DMS153 treated with DMSO at 0.1 percent for 48 hours (cell line): ENCODE data around the gene OTOG.

Source experiments
- DNase-seq: peaks from one replicate; lab custom pipeline; 2025; ENCODE audit not compliant: unreplicated experiment; lab: John Stamatoyannopoulos, UW

OTOG gene

GRCh38 chr11:17538054-17538453 is 9.0 kb upstream of the OTOG start:
- no peak for DNase-seq

DNA sequence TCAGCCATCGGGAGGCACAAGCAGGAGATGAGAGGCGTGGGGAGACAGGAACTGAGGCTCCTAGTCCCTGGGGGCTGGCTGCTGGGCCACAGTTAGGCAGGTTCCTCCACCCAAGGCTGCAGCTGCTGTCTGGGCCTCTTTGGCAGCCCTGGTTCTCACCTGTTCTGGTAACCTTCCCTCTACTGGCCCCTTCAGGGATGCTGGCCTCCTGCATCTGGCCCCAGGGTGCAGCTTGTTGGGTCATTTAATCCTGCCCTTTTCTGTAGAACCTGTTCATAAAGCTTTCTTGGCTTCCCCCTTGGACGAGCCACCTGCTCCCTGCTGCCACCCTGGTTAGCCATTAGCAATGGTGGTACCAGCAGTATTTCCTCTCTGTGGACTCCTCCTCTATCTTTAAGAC is 8.3 kb upstream of the OTOG start:
- no peak for DNase-seq

DNA sequence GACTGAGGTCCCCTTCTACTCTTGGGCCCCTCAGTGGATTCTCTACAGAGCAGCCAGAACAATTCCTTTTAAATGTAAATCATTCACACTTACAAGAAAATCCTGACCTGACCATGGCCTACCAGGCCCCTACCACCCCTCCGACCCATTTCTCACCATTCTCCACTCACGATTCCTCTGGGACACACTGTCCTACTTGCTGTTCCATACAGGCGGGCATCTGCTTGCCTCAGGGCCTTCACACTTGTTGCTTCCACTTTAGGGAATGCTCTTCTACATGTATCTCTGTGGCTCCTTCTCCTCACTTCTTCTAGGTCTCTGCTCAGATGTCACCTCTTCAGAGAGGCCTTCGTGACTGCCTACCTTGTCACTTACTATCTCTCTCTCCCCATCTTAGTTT is 6.3 kb upstream of the OTOG start:
- DNase-seq: no peak

- DNase-seq: no peak
Observed at GRCh38 chr11:17541330-17541885, 5.7 kb upstream of the OTOG start.

- DNase-seq: no peak
Observed at GRCh38 chr11:17542249-17542648, 4.8 kb upstream of the OTOG start.

DNA sequence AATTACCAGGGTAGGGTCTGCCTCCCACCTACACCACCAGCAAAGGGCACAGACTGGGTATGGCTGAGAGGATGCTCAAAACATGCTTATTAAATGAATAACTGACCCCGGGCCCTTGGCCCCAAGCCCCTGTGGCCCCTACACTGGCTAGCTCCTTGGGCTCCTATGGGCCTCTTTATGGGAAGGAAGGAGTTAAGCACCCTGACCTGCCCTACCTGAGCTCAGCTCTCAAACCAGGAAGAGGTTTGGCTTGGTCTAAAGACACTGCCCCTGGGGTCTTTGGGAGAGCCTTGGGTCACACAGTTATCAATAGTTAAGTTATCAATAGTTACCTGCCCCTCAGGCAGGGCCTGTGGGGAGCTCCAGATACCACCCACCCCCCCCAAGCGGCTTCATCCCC is 4.0 kb upstream of the OTOG start:
- DNase-seq: no peak

DNA sequence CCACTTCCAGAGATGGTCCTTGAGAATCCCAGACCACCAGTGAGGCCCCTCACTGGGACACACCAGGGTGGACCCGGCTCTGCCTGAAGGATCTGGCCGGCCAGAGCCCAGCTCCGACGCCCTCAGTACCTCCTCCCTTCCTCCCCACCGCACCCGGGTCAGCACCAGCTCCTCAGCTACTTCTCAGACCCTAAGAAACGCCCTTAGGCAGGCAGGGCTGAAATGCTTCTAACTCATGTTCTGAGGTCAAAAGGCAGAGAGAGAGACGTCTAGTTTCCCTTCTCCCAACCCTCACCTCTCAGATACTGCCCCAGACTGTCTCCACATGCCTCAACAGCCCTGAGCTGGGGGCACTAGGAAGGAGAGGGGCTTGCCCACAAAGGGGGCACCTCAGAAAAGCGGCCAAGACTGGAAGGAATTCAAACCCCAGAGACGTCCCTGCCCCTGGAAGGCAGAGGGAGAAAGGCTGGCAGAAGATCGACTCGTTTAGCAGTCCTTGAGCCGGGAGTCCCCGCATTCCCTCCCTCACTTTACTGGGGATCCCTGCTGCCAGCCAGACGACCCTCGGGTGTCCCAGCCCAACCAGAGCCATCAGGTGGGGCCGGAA is 3.4 kb upstream of the OTOG start:
- DNase-seq: no peak

DNA sequence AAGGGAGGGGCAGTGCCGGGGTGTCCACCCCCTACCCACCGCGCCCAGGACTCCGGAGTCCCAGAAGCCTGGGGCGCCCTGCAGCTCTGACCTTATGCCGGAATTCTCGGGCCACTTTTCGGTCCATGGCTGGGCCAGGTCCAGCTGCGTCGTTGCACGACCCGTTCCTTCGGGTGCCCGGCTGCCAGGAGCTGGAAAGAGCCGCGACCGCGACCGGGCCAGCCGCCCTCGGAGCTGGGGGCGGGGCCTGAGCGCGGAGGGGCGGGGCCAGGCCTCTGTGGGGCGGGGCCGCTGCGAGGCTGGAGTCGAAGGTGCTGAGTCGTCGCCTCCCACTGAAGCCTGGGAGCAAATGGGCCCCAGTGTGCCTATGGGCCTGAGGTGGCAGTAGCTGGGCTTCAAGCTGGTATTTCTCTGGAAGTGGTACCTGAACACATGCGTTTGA is 2.9 kb upstream of the OTOG start, which contains the start of gene USH1C:
Gene USH1C (minus strand): TSS at position 236 of the 442 bp plus-strand sequence. CDS start 109 bp downstream, at position 127.
- no peak for DNase-seq

- no peak for DNase-seq
Observed at GRCh38 chr11:17546240-17546639, 819 bp upstream of the OTOG start.

GRCh38 chr11:17547932-17548331 is 873 bp downstream of the OTOG start:
- no peak for DNase-seq

DNA sequence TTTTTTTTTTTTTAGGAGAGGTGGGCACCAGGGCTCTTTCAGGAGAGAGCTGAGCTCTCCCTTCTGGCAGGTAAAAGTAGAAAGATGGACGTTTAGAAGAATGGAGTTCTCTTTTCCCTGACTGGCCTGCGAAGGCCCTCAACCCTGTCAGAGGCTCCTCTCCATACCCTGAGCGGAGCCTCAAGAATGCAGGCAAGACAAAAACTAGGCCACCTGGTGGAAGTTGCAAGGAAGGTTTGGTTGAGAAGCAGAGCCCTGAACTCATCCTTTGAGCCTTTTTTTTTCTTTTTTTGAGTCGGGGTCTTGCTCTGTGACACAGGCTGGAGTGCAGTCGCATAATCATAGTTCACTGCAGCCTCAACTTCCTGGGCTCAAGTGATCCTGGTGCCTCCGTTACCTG is 1.4 kb downstream of the OTOG start:
- DNase-seq: no peak

DNA sequence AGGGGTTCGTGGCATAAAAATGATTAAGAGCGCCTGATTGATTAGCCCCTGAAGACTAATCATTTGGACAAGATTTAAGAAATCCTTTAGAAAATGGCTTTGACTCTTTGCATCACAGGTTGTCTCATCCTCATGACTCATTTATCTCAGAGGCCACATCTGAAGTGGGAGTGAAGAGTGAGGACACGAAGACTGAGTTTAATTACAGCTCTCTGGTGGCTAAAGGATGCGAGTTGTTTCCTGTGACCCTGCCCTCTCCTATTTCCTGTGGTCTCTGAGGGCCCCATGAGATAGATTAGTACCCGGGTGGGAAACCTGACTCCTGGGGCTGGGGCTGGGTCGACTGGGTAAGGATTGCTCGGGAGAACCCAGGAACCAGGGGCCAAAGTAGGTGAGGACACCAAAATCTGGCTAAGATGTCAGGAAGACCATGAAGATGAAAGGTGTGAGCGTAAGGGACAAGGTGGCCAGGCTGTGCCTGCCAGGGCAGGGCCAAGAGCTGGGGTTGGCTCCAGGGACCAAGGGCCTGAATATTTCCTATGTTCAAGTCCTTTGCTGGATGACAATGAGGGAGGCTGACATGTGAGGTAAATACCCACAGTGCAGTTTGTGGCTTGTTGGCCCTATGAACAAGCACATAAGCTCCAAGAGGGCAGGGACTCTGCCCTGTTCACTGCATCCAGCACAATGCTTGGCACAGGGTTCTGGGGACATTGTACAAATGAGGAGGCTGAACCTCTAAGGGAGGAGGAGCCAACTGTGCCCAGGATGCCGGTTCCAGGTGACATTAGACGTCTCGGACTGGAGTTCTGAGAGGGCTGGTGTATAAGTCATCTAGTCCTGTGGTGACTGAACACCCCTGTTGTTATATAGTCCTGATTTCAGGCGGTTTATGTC is 3.6 kb downstream of the OTOG start:
- DNase-seq: no peak

DNA sequence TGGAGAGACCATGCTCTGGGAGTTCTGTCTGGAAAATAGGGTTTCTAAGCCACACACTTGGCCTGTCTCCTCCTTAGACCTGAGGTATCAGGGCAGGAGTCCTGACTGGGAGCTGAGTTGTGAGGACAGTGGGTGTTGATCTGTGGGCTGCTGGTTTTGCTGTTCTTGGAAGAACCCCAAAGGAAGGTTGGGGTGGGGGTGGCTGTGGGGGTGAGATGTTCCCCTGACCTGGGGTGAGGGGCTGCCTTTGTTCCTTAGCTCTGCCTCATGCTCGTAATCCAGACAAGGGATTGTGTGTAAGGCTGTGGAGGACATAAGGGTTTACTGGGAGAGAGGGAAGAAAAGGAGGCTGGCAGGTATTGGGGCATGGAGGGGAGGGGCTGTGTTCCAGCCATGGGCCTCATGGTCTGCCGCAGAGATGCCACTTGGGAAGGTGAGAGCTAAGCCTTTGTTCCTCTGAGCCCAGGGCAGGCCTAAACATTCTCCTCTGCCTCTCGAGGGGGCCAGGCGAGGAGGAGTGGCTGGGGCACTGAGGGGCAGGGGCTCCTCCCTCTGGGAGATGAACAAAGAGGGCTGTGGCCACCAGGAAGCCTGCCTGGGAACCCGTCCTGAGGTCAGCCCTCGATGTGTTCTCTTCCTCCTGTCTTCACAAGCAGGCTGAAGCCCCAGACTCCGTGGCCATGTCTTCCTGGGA is 4.4 kb downstream of the OTOG start:
- no peak for DNase-seq

DNA sequence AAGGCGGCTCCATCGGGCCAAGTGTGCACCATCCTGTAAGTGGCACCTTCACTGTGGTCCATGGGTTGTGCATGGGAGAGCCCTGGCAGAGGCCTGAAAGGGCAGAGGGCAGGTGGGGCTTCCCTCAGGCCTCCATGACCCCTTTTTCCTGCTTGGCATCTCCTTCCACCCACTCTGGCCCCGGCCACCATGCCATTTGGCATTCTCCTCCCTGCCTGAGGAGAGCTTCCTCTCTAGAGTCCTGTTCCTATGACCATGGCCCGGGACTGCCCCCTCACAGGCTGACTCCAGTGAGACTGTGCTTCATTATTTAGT is 4.9 kb downstream of the OTOG start:
- no peak for DNase-seq

DNA sequence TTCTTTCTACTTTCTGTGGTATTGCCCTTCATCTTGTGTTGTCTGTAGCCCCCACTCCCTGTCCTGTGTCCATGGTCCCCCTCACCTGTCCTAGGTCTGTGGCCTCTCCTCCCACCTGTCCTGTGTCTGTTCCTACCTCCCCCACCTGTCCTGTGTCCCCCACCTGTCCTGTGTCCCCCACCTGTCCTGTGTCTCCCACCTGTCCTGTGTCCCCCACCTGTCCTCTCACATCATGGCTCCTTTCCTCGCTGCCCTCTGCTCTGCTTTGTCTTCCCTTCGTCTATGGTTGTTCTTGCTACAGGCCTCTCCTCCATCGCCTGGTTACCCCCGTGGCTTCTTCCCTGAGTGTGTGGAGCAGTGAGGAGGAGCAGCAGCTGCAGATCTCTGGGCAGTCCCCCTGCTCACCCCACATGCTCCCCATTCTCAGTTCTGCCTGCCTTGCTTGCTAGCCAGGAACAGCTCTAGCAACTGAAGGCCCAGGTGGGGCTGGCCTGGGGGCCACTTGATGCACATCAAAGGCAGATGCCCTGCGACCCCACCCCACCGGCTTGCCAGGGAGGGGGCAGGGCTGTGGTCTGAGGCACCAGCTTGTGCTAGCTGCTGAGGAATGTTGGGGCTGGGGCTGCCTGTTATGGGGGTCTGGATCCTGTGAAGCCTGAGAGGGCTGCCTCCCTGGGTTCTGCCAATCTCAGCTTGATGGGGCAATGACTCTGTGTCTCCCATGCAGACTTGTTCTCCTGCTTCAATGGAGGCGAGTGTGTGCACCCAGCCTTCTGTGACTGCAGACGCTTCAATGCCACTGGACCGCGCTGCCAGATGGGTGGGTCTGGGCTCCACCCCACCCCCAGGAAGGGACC is 5.6 kb downstream of the OTOG start:
- DNase-seq: no peak

DNA sequence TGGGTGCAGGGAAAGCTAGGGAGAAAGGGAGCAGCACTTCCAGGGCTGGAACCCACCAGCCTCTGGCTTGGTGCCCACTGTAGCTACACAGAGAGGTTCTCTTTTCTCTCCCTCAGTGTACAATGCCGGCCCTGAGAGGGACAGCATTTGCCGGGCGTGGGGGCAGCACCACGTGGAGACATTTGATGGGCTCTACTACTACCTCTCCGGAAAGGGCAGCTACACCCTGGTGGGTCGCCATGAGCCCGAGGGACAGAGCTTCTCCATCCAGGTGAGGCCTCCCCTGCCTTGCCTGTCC is 6.1 kb downstream of the OTOG start:
- no peak for DNase-seq

DNA sequence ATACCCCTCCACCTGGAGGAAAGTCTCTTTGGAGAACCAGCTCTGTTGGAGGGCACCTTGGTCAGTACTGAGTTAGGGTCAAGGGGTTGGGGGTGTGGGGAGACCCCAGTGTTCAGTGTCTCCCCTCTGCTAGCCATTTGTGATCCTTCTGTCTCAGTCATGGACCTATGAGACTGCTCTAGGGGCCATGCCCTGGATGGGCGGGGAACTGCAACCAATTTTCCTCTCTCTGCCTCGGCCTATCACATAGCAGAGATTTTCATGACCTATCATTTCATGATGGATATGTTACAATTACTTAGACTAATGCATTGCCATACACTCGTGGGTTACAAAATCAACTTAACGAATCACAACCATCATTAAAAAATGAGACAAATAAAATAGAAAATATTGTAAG is 7.4 kb downstream of the OTOG start:
- no peak for DNase-seq

DNA sequence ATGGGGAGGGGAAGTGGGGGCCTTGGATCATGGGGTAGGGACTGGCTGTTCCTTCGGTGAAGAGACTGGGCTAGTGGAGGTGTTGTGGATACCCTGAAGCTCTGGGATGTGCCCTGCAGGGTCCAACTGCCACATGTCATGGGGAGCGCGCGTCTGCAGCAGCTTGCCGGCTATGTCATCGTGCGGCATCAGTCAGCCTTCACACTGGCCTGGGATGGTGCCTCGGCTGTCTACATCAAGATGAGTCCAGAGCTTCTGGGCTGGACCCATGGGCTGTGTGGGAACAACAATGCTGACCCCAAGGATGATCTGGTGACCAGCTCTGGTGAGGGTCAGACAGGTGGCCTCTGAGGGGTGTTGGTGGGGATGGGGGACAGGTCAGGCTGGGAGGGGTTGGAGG is 9.9 kb downstream of the OTOG start:
- no peak for DNase-seq

DNA sequence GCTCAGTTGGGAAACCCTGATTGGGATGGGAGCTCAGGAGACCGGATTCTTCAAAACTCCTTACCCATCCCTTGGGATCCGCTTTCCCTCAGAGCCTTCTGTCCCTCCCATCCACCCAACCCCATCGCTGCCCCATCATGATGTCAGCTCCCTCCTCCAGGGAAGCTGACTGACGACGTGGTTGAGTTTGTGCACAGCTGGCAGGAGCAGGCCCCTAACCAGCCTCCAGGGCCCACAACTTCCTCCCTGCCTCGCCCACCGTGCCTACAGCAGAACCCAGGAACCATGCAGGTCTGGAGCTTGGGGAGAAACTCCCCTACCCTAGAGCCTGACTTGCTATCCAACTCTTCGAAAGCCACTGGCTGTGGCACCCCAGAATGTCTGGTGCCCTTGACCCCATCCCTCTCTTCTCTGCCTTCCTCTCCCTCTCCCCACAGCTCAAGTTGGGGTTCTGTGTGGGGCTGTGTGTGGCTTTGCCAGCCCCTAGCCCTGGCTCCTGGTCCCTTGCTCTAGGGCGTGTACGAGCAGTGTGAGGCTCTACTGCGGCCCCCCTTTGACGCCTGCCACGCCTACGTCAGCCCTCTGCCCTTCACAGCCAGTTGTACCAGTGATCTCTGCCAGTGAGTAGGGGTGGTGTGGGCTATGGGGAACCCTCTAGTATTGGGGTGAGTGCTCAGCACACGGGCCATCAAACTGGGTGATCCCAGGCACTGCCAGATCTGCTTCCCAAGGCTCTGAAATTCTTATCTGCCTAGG is 11.1 kb downstream of the OTOG start:
- no peak for DNase-seq

DNA sequence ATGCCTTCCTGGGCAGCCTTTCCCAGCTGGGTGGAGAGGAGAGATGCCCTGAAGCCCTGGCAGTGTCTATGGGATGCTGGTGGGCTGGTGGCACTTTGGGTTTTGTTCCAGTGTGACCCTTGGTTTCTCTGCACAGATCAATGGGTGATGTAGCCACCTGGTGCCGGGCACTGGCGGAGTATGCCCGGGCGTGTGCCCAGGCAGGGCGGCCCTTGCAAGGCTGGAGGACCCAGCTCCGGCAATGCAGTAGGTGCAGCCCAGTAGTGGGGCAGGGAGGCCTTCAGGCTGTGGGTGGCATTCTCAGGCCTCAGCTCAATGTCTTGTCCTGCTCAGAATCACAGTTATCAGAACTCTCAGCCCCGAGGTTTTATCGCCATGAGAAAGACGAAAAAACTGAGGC is 11.9 kb downstream of the OTOG start:
- DNase-seq: no peak
